ENCODE data around the gene PFDN1. TPM values are rescaled to one million over a fixed set of nuclear protein-coding genes. Genes with fewer than 3 reads are reported as not detected.

PFDN1 gene
- total RNA-seq, 1 experiment from 2014 or later: 48.9 TPM

DNA sequence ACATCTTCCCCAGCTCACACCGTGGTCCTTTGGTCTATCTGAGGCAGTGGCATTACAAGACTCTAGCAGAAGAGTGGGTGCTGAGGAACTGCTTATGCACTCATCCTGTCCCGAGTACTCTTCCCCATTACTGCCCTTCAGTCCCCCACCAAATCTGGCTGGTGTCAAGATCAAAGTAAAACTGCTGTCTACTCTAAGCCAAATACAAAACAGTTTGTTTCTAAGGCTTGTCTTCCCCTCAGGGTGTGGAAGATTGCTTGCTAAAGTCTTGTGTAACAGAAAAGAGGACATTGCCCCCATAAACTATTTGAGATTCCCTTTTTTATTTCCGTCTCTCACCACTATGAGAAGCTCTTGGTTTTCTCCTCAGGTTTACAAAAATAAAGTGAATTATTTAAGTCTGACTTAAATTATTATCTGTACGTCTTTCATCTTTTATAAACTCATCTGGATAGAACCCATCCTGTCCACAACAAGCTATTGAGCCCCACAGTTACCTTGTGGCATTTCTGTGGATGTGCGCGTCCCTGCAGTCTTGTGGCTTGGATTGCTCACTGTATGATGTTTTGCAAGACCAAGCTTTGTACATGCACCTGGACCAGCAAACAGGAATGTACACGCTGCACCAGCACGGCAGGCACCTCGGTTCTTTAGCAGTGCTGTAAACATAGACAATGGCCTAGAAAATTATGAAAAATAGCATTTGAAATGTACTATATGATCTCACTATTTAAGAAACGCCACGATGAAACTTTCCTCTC, 66.9 kb downstream of the PFDN1 start:
- intact Hi-C loops (cut with micrococcal nuclease): no loop called here

More for the DNA sequence above, 66.9 kb downstream of the PFDN1 start:
- ATAC-seq (no peak), DNase-seq (ENCODE audit: low read depth, low spot score) (no peak)
- Histone ChIP-seq H3K27me3 (ENCODE audit: insufficient read depth, low read length) (no peaks in the 10 kb centered on the region), H3K4me1 (ENCODE audit: control insufficient read depth in 1 of 2, insufficient read depth in 2 of 2, low read length in 2 of 2) (peaks cover 9 to 13% of the 10 kb centered on the region in 2 experiments), H3K27ac (ENCODE audit: low read depth, low read length) (no peak overlapping the region), H4K20me1 (ENCODE audit: insufficient read depth) (no peaks in the 10 kb centered on the region), H3K9me2 (ENCODE audit: insufficient read depth) (no peaks in the 10 kb centered on the region), H3K9me3 (ENCODE audit: control insufficient read depth in 1 of 2, insufficient read depth in 1 of 2, low read depth in 1 of 2, low read length in 2 of 2) (no peaks in the 10 kb centered on the region), H3K9ac (ENCODE audit: low read length) (no peak overlapping the region), H3K36me3 (ENCODE audit: control insufficient read depth in 1 of 2, insufficient read depth in 2 of 2, low read length in 2 of 2) (no peaks in the 10 kb centered on the region), H2AFZ (ENCODE audit: low read depth, low read length, poor library complexity, severe bottlenecking) (no peak overlapping the region), H3K79me2 (ENCODE audit: insufficient read depth, low read length) (no peaks in the 10 kb centered on the region; the same call in 1 of the 2 replicates), H3K4me2 (ENCODE audit: low read length) (no peak overlapping the region), H3K4me3 (replicated peaks in 1 of 2; ENCODE audit: low read depth in 1 of 2, low read length in 2 of 2) (no peak overlapping the region)
- BruUV-seq (replicated peaks): no TSS peak
- ChIA-PET RAD21 (ENCODE audit: low non-redundant PET in 1 of 2, low total read pairs in 2 of 2, uncharacterized antibody in 2 of 2, unreplicated experiment in 2 of 2) (no interaction called here), POLR2A (interaction anchor here (1.7 kb wide), 1 partner anchor 110 kb away, joined by 6 read pairs; the partner anchor contains the start of gene HBEGF), CTCF (interaction anchor here (0.8 to 1.0 kb wide), 2 partner anchors 14 to 111 kb away, joined by 3 read pairs; partner anchors contain the start of gene HBEGF)
- TF ChIP-seq JUND (IDR thresholded peaks at IDR 0.05) (no peak), POLR2A (IDR thresholded peaks at IDR 0.05; ENCODE audit: borderline replicate concordance, extremely low read depth, insufficient read depth, insufficient read length) (no peak), MAX (IDR thresholded peaks at IDR 0.05) (no peak), EZH2 (IDR thresholded peaks at IDR 0.05) (no peak), SIN3A (IDR thresholded peaks at IDR 0.05; ENCODE audit: low read depth) (no peak), ZNF274 (IDR thresholded peaks at IDR 0.05; ENCODE audit: low read depth, low read length) (no peak)
- TF ChIP-seq, protein P1, sequence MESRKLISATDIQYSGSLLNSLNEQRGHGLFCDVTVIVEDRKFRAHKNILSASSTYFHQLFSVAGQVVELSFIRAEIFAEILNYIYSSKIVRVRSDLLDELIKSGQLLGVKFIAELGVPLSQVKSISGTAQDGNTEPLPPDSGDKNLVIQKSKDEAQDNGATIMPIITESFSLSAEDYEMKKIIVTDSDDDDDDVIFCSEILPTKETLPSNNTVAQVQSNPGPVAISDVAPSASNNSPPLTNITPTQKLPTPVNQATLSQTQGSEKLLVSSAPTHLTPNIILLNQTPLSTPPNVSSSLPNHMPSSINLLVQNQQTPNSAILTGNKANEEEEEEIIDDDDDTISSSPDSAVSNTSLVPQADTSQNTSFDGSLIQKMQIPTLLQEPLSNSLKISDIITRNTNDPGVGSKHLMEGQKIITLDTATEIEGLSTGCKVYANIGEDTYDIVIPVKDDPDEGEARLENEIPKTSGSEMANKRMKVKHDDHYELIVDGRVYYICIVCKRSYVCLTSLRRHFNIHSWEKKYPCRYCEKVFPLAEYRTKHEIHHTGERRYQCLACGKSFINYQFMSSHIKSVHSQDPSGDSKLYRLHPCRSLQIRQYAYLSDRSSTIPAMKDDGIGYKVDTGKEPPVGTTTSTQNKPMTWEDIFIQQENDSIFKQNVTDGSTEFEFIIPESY (IDR thresholded peaks at IDR 0.05; ENCODE audit: extremely low read depth, insufficient replicate concordance, low read length): no peak
